ENCODE data around the gene ELOVL2.
A peak's percentile ranks its signal among the peaks of the same experiment; 100 is the strongest.
"Not testable (repeated sequence)": the region's sequence is repeated elsewhere in the genome, so short reads cannot be mapped to it uniquely, and the experiment has no call there.

ELOVL2 gene

DNA sequence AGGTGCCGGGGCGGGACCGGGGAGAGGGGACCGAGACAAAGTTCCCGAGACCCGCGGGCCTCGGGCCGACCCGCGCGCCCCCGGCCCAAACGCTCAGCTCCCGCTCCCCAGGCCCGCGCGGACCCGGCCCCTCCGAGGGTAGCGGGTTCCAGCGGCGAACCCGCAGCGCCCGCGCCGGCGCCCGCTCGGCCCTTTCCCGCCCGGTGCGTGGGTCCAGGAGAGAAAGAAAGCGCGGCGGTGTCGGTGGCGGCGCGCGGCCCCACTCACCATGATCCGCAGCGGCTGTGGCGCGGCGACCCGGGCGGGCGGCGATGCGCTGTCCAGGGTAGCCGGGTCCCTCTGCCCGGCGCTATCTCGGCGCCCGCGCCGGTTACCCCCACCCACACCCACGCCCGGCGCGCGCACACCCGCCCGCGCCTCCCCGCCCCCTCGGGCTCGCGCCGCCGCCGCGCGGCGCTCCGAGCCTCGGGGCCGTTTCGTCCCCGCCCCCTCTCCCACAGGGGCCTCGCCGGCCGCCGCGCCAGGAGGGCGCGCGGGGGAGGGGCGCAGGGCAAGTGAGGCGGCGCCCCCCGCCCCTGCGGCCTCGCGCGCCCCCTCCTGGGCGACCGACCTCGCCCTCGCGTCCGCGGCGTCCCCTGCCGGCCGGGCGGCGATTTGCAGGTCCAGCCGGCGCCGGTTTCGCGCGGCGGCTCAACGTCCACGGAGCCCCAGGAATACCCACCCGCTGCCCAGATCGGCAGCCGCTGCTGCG, at the start of gene ELOVL2:
TSS of gene ELOVL2 (minus strand) at position 345 of the 751 bp plus-strand sequence. CDS start at position 270, 75 bp downstream.
- no peak for DNase-seq (ENCODE audit: low read depth)

DNA sequence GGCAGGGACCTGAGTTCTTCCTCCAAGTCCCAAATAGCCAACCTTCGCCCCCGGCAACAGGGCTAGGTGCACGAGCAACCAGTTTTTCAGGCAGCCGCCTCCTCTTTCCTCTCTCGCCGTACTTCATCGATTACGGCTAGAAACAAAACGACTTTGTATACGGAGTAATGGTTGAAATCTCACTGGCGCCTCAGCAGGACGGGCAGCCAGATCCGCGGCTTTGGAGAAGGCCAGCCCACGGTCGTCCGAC, 49.2 kb upstream of the ELOVL2 start:
- no peak for DNase-seq (ENCODE audit: low read depth)

- no peak for DNase-seq (ENCODE audit: low read depth)
Measured at GRCh38 chr6:11092668-11093375, 48.7 kb upstream of the ELOVL2 start.

DNA sequence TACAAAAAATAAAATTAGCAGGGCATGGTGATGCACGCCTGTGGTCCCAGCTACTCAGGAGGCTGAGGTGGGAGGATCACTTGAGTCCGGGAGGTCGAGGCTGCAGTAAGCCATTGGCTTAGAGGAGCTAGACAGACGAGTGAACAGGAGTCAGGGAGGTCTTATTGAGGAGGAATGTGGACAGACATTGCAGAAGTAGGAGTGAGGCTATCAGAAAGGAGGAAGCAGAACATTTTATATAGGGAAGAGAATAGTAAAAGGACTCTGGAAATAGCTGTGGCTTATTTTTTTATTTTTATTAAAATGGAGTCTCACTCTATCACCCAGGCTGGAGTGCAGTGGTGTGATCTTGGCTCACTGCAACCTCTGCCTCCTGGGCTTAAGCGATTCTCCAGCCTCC, 47.0 kb upstream of the ELOVL2 start:
- DNase-seq (ENCODE audit: low read depth), result not testable (repeated sequence)

DNA sequence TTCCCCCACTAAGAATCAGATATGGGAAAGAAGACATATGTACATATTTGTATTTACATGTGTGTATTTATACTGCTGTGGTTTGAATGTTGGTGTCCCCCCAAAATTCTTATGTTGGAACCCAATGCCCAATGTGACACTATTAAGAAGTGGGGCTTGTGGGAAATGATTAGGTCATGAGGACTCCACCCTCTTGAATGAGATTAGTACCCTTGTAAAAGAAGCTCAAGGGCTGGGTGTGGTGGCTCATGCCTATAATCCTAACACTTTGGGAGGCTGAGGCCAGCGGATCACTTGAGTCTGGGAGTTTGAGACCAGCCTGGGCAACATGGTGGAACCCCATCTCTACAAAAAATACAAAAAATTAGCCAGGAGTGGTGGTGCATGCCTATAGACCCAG, 45.6 kb upstream of the ELOVL2 start:
- no peak for DNase-seq (ENCODE audit: low read depth)

GRCh38 chr6:11087141-11087812, 43.2 kb upstream of the ELOVL2 start:
- DNase-seq (ENCODE audit: low read depth), result not testable (repeated sequence)

- DNase-seq (ENCODE audit: low read depth), result no peak
Measured at GRCh38 chr6:11085758-11086435, 41.8 kb upstream of the ELOVL2 start.

DNA sequence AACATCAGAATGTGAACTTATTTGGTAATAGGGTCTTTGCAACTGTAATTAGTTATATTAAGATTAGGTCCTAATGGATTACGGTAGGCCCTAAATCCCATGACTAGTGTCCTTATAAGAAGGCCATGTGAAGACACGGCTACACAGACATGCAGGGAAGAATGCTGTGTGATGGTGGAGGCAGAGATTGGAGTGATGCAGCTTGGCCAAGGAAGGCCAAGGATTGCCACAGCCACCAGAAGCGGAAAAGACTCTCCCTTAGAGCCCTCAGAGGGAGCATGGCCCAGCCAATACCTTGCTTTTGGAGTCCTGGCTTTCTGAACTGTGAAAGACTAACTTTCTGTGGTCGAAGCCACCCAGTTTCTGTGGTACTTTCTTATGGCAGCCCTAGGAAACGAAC, 39.9 kb upstream of the ELOVL2 start:
- no peak for DNase-seq (ENCODE audit: low read depth)

DNA sequence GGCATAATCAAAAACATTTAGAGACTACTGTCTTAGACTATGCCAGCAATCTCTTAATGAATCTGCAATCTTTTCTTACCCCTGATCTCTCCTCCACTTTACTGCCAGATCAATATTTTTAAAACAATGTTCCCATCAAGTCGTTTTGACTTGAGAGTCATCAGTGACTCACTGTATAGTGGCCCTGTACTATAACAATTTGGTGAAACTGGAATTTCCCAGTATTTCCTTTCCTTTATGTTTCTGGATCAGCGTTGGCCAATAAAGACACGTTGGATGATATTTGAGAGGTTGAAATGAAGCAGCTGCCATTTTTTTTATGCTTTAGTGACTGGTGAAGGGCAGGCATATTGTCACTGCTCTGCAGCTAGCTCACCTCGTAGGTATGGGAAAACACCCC, 39.4 kb upstream of the ELOVL2 start:
- DNase-seq (ENCODE audit: low read depth), result peak; percentile 60

GRCh38 chr6:11080296-11080695, 36.2 kb upstream of the ELOVL2 start:
- no peak for DNase-seq (ENCODE audit: low read depth)

GRCh38 chr6:11078266-11078665, 34.2 kb upstream of the ELOVL2 start:
- DNase-seq (ENCODE audit: low read depth), result no peak

DNA sequence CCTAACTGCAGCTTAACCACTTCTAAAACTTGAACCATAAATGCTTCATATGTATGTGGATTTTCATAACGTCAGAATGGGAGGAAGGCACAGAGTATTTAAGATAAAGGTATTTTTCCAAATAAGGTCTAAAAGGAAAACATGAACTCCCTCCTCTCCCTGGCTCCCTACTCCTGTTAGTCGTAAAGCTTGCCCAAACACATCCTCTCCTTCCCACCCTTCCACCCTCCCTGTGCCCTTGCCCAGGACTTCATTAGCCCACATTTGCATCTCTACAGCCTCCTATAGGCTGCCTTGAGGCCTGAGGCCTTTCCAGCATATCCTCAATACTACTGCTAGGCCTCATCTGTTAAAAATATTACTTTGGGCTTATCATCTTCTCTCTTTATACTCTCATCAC, 32.4 kb upstream of the ELOVL2 start:
- DNase-seq (ENCODE audit: low read depth), result no peak

GRCh38 chr6:11072101-11072500, 28.0 kb upstream of the ELOVL2 start:
- DNase-seq (ENCODE audit: low read depth), result no peak

DNA sequence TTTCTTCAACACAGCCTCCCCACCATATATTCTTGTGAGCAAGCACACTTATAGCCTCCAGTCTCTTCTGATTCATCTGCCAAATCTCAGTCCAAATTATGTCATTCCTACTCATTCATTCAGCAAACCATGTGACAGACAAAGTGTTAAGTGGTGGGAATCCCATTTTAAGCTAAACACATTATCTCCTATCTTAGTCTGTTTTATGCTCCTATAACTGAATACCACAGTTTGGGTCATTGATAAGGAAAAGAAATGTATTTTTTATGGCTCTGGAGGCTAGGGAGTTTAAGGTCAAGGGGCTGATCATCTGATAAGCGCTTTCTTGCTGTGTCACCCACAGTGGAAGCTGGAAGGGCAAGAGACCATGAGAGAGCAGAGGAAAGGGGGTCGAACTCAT, 25.7 kb upstream of the ELOVL2 start:
- DNase-seq (ENCODE audit: low read depth), result no peak

- DNase-seq (ENCODE audit: low read depth), result no peak
Measured at GRCh38 chr6:11067348-11067747, 23.2 kb upstream of the ELOVL2 start.

GRCh38 chr6:11066505-11067347, 22.6 kb upstream of the ELOVL2 start:
- no peak for DNase-seq (ENCODE audit: low read depth)

DNA sequence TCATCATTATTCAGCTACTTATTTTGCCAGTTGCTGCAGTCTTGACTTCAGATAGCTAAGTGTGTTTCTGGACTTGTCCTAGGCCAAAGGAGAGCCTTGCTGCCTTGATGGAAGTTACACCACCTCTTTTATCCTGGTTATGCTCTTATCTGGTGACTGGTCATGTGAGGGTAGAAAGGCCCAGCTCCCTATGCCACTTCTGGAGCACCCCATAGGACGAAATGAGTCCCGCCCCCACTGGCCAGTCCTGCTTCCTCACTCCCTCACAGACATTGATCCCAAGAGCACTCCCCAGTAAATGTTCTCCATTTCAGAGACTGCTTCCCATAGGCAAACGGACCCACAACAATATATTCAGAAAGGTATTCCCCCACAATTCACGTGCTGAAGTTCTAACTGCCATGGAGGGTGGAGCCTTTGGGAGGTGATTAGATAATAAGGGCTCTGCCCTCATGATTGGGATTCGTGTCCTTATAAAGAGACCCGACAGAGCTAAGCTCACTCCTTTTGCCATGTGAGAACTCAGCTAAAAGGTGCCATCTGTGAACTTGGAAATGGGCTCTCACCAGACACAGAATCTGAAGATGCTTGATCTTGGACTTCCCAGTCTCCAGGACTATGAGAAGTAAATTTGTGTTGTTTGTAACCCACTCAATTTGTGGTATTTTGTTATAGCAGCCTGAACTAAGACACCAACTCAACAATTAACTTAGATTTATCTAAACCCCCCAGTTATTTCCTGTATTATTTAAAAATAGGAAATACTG, 21.5 kb upstream of the ELOVL2 start:
- no peak for DNase-seq (ENCODE audit: low read depth)

GRCh38 chr6:11064836-11065235, 20.7 kb upstream of the ELOVL2 start:
- DNase-seq (ENCODE audit: low read depth), result no peak

- no peak for DNase-seq (ENCODE audit: low read depth)
Measured at GRCh38 chr6:11062715-11063114, 18.6 kb upstream of the ELOVL2 start.

DNA sequence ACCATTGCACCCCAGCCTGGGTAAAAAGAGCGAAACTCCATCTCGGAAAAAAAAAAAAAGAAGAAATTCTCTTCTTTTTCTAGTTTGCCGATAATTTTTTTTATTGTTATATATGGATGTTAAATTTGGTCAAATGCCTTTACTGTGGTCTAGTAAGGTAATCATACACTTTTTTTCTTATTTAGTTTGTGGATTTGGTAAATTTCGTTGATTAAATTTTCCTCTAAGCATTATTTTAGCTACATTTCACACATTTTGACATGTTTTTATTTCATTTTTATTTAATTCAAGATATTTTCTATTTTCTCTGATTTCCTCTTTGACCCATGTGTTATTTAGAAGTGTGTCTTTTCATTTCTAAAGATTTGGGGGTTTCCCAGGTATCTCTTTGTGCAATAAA, 18.0 kb upstream of the ELOVL2 start:
- no peak for DNase-seq (ENCODE audit: low read depth)

GRCh38 chr6:11058406-11058805, 14.3 kb upstream of the ELOVL2 start:
- DNase-seq (ENCODE audit: low read depth), result no peak

All from HS-5 (cell line).